Right atrium auricular region (tissue), 2 donors: ENCODE data around the gene PAM16. TPM values are rescaled to one million over a fixed set of nuclear protein-coding genes. Genes with fewer than 3 reads are reported as not detected.
"Not testable (repeated sequence)": the region's sequence is repeated elsewhere in the genome, so short reads cannot be mapped to it uniquely, and the experiment has no call there.

Experiments used
- DNase-seq: peaks from one replicate; pipeline ENCODE4 v3.0.0-alpha.2; 2019; ENCODE audit warnings: low spot score
- H3K27ac ChIP-seq, 2 donors: fragments of 200-600 bp; sonication (generic); 1 replicate in 1 of 2; 2 replicates in 1 of 2; pipeline ENCODE4 v1.5.1; 2016 to 2019
- H3K27me3 ChIP-seq, 2 donors: fragments of 200-600 bp; sonication (generic); one replicate each; pipeline versions ENCODE4 v1.5.1 to v1.6.0; 2017 to 2019
- H3K36me3 ChIP-seq: fragments of 200-600 bp; sonication (generic); one replicate; pipeline ENCODE4 v1.5.1; 2016
- H3K4me1 ChIP-seq, 2 donors: fragments of 200-600 bp; sonication (generic); one replicate each; pipeline versions ENCODE4 v1.5.1 to v1.6.0; 2017 to 2019
- H3K4me3 ChIP-seq, 2 donors: fragments of 200-600 bp; sonication (generic); 1 replicate in 1 of 2; 2 replicates in 1 of 2; pipeline ENCODE4 v1.5.1; 2017 to 2019; ENCODE audit warnings: mild to moderate bottlenecking in 1 of 2, moderate library complexity in 1 of 2
- H3K9me3 ChIP-seq, 2 donors: fragments of 200-600 bp; sonication (generic); one replicate each; pipeline ENCODE4 v1.5.1; 2019
- total RNA-seq, 2 donors: library from RNA; depleted of rRNA; stranded (reverse); fragments of >200 nt; gene quantifications; one replicate each; pipeline ENCODE4 v1.1.0, GENCODE V29; 2016
- TF ChIP-seq, protein P1 (sequence below), 2 donors: fragments of 200-600 bp; sonication (generic); IDR thresholded peaks; one replicate each; pipeline ENCODE4 v1.5.1; 2019; ENCODE audit warnings: antibody characterized with exemption in 2 of 2

The PAM16 gene
- total RNA-seq, 2 donors from 2014 or later = 54.6 to 85.7 TPM

DNA sequence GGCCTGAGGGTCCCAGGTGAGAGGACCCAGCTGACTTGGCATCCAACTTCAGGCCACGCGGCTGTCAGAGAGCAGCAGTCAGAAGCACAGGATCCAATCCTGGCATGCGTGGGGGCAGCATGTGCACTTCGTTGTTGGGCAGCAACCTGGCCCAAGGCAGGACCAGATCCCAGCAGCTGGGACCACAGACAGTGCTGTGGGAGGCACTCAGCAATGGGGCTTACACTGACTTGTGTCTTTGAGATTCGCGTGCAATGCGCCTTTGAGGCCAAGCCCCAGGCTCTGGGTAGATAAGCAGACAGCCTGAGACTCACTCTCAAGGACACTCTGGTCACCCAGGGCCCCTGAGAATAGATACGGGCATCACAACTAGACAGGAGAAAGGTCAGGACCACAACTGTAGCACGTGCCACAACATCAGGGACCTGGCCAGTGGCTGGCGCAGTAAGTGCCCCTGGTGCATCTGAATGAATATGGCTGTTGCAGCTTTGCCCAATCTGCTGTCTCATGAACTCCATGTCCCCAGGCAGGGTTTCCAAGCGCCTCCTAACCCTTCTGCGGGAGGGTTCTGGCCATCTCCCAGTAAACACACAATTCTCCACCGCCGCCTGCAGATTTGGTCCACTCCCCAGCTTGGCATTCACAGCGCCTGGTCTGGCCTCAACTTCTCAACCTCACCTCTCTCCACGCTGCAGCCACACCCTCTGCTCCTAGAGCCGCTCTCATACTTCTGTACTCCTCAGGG lies 3.2 kb downstream of the PAM16 start:
- no peak for DNase-seq
- Histone ChIP-seq H3K27me3 (no peaks in the 10 kb centered on the region), H3K36me3 (no peaks in the 10 kb centered on the region), H3K27ac (peak overlapping the region; percentile 43 to 57), H3K4me1 (peaks cover 0 to 47% of the 10 kb centered on the region in 2 donors), H3K4me3 (no peak overlapping the region), H3K9me3 (no peaks in the 10 kb centered on the region)
- TF ChIP-seq, protein P1, sequence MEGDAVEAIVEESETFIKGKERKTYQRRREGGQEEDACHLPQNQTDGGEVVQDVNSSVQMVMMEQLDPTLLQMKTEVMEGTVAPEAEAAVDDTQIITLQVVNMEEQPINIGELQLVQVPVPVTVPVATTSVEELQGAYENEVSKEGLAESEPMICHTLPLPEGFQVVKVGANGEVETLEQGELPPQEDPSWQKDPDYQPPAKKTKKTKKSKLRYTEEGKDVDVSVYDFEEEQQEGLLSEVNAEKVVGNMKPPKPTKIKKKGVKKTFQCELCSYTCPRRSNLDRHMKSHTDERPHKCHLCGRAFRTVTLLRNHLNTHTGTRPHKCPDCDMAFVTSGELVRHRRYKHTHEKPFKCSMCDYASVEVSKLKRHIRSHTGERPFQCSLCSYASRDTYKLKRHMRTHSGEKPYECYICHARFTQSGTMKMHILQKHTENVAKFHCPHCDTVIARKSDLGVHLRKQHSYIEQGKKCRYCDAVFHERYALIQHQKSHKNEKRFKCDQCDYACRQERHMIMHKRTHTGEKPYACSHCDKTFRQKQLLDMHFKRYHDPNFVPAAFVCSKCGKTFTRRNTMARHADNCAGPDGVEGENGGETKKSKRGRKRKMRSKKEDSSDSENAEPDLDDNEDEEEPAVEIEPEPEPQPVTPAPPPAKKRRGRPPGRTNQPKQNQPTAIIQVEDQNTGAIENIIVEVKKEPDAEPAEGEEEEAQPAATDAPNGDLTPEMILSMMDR (IDR thresholded peaks at IDR 0.05) = no peak

DNA sequence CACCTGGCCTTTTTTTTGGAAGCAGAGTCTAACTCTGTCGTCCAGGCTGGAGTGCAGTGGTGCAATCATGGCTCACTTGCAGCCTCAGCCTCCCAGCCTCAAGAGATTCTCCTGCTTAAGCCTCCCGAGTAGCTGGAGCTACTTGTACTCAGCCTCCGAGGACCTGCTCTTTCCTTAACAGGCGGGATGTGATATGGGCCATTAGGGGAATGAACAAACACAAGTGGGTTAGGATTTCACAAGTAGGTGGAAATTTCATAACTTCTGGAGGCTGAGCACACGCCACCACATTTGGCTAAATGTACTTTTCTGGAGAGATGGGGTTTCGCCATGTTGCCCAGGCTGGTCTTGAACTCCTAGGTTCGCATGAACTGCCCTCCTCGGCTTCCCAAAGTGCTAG lies 4.1 kb downstream of the PAM16 start:
- H3K9me3 ChIP-seq = no peaks in the 10 kb centered on the region
- no peak for DNase-seq
- peaks cover 0 to 50% of the 10 kb centered on the region in 2 donors for H3K4me1 ChIP-seq
- H3K36me3 ChIP-seq = no peaks in the 10 kb centered on the region
- peak overlapping the region in 1 of 2 donors; percentile 57 for H3K27ac ChIP-seq
- H3K4me3 ChIP-seq = no peak overlapping the region
- no peaks in the 10 kb centered on the region for H3K27me3 ChIP-seq
- TF ChIP-seq, protein P1 (IDR thresholded peaks at IDR 0.05) = no peak

DNA sequence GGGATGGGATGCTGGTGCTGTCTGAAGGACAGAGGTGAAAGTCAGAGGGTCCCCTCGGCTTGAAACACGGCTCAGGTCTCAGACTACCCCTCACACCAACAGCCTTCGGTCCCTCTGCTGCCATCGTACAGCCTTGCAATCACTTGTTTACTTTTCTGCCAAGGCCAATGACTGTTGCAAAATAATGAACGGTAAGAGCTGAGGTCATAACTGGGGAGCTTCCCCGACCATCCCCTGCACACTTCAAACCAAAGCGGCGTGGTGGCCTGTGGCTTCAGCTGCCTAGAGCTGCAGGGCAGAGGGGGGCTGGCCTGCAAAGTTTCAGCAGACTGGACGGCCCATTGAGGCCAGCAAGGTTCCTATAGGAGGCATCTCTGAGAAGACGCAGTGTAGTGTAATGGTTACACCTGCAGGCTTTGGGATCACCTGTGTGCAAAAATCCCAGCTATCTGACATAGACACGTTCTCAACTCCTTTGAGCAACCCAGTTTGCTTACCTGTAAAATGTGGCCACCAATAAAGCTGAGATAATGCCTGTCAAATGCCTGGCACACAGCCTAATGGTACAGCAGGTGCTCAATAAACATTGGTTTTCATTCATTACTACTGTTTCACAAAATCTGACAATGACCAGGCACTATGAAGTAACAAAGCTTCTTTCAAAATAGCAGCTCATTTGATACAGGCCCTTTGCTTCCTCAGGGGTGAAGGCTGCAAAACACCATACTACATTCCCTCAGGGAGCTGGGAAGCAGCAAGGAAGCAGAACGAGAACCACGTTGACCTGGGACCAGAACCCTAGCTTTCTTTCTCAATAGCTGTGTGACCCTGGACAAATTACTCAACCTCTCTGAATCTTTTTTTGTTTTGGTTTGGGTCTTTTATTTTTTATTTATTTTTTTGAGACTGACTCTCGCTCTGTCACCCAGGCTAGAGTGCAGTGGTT lies 5.0 kb downstream of the PAM16 start:
- Histone ChIP-seq H3K4me3 (no peak overlapping the region), H3K36me3 (no peaks in the 10 kb centered on the region), H3K27ac (no peak overlapping the region), H3K27me3 (no peaks in the 10 kb centered on the region), H3K9me3 (no peaks in the 10 kb centered on the region), H3K4me1 (peaks cover 0 to 50% of the 10 kb centered on the region in 2 donors)
- TF ChIP-seq, protein P1 (IDR thresholded peaks at IDR 0.05) = no peak
- no peak for DNase-seq

DNA sequence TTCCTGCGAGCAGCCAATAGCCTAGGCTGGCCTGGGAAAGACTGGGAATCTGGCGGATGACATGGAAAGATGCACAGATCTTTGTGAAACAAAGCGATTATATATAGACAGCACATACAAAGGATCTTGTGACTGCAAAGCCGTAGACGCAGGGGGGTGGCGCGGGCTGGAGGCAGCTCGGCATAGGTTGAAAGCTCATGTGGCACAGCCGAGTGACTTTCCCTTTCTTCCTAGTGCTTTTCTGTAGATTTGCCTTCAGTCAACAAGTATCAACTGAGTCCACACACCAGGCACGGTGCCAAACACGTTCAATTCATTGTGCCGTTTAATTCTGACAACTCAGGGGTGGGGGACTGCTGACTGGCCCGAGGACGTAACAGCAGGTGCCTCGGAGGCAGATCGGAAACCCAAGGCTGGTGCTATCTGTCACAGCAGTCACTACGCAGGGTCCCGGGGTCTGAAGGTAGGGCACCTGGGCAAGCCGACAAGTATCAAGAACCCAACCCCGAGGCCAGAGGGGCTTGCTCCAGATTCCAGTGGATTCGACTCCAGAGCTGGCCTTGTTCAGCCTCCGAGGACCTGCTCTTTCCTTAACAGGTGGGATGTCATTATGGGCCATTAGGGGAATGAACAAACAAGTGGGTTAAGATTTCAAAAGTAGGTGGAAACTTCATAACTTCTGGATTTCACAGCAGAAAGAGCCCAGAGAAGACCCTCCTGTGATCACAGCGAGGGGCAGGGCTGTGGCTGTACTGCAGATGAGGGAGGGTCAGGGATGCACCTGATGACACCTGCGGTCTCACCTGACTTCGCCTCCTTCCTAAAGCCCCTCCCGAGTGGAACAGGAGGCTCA lies 5.9 kb downstream of the PAM16 start:
- Histone ChIP-seq H3K36me3 (no peaks in the 10 kb centered on the region), H3K4me1 (peaks cover 0 to 47% of the 10 kb centered on the region in 2 donors), H3K27ac (no peak overlapping the region), H3K27me3 (no peaks in the 10 kb centered on the region), H3K4me3 (no peak overlapping the region), H3K9me3 (no peaks in the 10 kb centered on the region)
- TF ChIP-seq, protein P1 (IDR thresholded peaks at IDR 0.05) = no peak
- no peak for DNase-seq

DNA sequence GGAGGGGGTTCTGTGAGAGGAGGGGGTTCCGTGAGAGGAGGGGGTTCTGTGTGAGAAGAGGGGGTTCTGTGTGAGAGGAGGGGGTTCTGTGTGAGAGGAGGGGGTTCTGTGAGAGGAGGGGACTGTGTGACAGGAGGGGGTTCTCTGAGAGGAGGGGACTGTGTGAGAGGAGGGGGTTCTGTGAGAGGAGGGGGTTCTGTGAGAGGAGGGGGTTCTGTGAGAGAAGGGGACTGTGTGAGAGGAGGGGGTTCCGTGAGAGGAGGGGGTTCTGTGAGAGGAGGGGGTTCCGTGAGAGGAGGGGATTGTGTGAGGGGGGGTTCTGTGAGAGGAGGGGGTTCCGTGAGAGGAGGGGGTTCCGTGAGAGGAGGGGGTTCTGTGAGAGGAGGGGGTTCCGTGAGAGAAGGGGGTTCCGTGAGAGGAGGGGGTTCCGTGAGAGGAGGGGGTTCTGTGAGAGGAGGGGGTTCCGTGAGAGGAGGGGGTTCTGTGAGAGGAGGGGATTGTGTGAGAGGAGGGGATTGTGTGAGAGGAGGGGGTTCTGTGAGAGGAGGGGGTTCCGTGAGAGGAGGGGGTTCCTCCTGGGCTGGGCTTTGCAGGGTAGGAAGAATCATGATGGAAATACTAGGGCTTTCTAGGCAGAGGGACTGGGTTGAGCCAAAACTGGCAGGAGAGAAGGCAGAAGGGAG lies 6.7 kb downstream of the PAM16 start:
- not testable (repeated sequence) for DNase-seq, H3K36me3 ChIP-seq, H3K27ac ChIP-seq, H3K27me3 ChIP-seq, H3K4me3 ChIP-seq, H3K9me3 ChIP-seq
- peaks cover 0 to 47% of the 10 kb centered on the region in 2 donors for H3K4me1 ChIP-seq
